SK-N-SH treated with all-trans-retinoic acid at 6 μM for 48 hours (cell line): Measurements from ENCODE around the gene ATP6V0C.

Experiments
- BACH2 ChIP-seq: fragments of 250-450 bp; sonication (Bioruptor Pico); IDR thresholded peaks from 2 replicates; pipeline ENCODE4 v1.9.0; 2021; ENCODE audit warnings: mild to moderate bottlenecking, borderline replicate concordance
- CSDC2 ChIP-seq: fragments of 250-450 bp; sonication (Bioruptor Pico); IDR thresholded peaks from 2 replicates; pipeline ENCODE4 v1.5.0; 2020; ENCODE audit warnings: mild to moderate bottlenecking, moderate library complexity
- ESRRG ChIP-seq: fragments of 250-450 bp; sonication (Bioruptor Pico); IDR thresholded peaks from 2 replicates; pipeline ENCODE4 v1.6.1; 2021; ENCODE audit warnings: mild to moderate bottlenecking
- GLIS3 ChIP-seq: fragments of 250-450 bp; sonication (Bioruptor Pico); IDR thresholded peaks from 2 replicates; pipeline ENCODE4 v1.5.0; 2020; ENCODE audit warnings: mild to moderate bottlenecking, moderate library complexity
- PPARA ChIP-seq: fragments of 250-450 bp; sonication (Bioruptor Pico); IDR thresholded peaks from 2 replicates; pipeline ENCODE4 v1.5.0; 2020; ENCODE audit warnings: mild to moderate bottlenecking, borderline replicate concordance
- ZFP30 ChIP-seq: fragments of 450-650 bp; formaldehyde crosslinking; IDR thresholded peaks from 2 replicates; pipeline ENCODE4 v1.5.0; 2022; ENCODE audit warnings: mild to moderate bottlenecking, moderate library complexity
- TF ChIP-seq, protein P1 (sequence below): fragments of 250-450 bp; sonication (Bioruptor Pico); IDR thresholded peaks from 2 replicates; pipeline ENCODE4 v1.8.0; 2020; ENCODE audit warnings: mild to moderate bottlenecking, moderate library complexity, borderline replicate concordance
- TF ChIP-seq, protein P2 (sequence below): fragments of 250-450 bp; sonication (Bioruptor Pico); IDR thresholded peaks from 2 replicates; pipeline ENCODE4 v1.5.1; 2021; ENCODE audit warnings: mild to moderate bottlenecking, moderate library complexity
- TF ChIP-seq, protein P3 (sequence below): fragments of 250-450 bp; sonication (Bioruptor Pico); IDR thresholded peaks from 2 replicates; pipeline ENCODE4 v1.5.1; 2020; ENCODE audit warnings: low read depth, mild to moderate bottlenecking, moderate library complexity

DNA sequence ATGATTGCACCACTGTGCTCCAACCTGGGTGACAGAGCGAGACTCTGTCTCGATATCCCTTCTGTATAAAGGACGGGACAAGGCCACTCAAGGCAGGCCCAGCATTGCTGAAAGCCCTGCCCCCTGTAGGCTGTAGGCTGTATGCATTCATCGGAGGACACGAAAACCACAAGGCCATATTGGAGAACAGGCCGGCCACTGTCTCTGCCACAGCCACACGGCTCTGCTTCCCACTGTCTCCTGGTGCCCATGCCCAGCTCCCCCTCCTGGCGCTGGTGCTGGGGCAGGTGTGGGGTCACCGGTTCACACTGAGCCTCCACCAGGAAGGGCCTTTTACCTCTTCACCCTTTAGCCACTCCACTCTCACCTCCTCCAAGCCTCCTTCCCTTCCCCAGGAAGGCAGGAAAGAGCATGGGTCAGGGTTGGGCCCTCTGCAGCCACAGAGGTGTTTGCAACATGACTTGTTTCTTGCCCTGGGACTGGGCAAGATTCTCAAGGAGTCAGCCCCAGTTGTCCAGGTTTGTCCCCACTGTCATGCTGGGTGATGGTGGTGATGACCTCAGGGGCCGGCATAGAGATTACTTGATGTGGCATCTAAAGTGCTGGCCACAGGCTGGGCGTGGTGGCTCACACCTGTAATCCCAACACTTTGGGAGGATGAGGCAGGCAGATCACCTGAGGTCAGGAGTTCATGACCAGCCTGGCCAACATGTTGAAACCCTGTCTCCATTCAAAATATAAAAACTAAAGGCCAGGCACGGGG is 47.9 kb upstream of the ATP6V0C start:
- no peak for TF ChIP-seq ESRRG (CRISPR knock-in tag)
- TF ChIP-seq PPARA (CRISPR knock-in tag): no peak
- TF ChIP-seq, protein P1, sequence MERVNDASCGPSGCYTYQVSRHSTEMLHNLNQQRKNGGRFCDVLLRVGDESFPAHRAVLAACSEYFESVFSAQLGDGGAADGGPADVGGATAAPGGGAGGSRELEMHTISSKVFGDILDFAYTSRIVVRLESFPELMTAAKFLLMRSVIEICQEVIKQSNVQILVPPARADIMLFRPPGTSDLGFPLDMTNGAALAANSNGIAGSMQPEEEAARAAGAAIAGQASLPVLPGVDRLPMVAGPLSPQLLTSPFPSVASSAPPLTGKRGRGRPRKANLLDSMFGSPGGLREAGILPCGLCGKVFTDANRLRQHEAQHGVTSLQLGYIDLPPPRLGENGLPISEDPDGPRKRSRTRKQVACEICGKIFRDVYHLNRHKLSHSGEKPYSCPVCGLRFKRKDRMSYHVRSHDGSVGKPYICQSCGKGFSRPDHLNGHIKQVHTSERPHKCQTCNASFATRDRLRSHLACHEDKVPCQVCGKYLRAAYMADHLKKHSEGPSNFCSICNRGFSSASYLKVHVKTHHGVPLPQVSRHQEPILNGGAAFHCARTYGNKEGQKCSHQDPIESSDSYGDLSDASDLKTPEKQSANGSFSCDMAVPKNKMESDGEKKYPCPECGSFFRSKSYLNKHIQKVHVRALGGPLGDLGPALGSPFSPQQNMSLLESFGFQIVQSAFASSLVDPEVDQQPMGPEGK: no peak
- no peak for TF ChIP-seq BACH2 (CRISPR knock-in tag)
- TF ChIP-seq, protein P2, sequence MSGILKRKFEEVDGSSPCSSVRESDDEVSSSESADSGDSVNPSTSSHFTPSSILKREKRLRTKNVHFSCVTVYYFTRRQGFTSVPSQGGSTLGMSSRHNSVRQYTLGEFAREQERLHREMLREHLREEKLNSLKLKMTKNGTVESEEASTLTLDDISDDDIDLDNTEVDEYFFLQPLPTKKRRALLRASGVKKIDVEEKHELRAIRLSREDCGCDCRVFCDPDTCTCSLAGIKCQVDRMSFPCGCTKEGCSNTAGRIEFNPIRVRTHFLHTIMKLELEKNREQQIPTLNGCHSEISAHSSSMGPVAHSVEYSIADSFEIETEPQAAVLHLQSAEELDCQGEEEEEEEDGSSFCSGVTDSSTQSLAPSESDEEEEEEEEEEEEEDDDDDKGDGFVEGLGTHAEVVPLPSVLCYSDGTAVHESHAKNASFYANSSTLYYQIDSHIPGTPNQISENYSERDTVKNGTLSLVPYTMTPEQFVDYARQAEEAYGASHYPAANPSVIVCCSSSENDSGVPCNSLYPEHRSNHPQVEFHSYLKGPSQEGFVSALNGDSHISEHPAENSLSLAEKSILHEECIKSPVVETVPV (CRISPR knock-in tag): no peak
- no peak for TF ChIP-seq CSDC2 (CRISPR knock-in tag)
- TF ChIP-seq GLIS3 (CRISPR knock-in tag): no peak
- TF ChIP-seq, protein P3, sequence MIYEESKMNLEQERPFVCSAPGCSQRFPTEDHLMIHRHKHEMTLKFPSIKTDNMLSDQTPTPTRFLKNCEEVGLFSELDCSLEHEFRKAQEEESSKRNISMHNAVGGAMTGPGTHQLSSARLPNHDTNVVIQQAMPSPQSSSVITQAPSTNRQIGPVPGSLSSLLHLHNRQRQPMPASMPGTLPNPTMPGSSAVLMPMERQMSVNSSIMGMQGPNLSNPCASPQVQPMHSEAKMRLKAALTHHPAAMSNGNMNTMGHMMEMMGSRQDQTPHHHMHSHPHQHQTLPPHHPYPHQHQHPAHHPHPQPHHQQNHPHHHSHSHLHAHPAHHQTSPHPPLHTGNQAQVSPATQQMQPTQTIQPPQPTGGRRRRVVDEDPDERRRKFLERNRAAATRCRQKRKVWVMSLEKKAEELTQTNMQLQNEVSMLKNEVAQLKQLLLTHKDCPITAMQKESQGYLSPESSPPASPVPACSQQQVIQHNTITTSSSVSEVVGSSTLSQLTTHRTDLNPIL (CRISPR knock-in tag): no peak
- no peak for TF ChIP-seq ZFP30 (CRISPR knock-in tag)
